HG03520 (cell line): ENCODE data around the gene ANO9.
"Not testable (repeated sequence)": the region's sequence is repeated elsewhere in the genome, so short reads cannot be mapped to it uniquely, and the experiment has no call there.

ENCODE experiments used
- ATAC-seq: cut with Tn5 transposase; IDR thresholded peaks from one replicate; pipeline ENCODE4 v1.9.1; 2021; ENCODE audit warnings: mild to moderate bottlenecking, moderate library complexity; ENCODE audit not compliant: unreplicated experiment

ANO9 gene

GRCh38 chr11:471468-472145, 29.8 kb upstream of the ANO9 start:
- ATAC-seq = no peak

- no peak for ATAC-seq
These were observed 28.1 kb upstream of the ANO9 start for GRCh38 chr11:469684-470560.

GRCh38 chr11:469026-469683, 27.3 kb upstream of the ANO9 start:
- ATAC-seq = not testable (repeated sequence)

- no peak for ATAC-seq
These were observed 26.7 kb upstream of the ANO9 start for GRCh38 chr11:468493-468892.

GRCh38 chr11:468036-468435, 26.2 kb upstream of the ANO9 start:
- no peak for ATAC-seq

GRCh38 chr11:465896-466530, 24.2 kb upstream of the ANO9 start:
- no peak for ATAC-seq

- no peak for ATAC-seq
These were observed 22.5 kb upstream of the ANO9 start for GRCh38 chr11:464316-464715.

GRCh38 chr11:462107-462890, 20.5 kb upstream of the ANO9 start:
- ATAC-seq = no peak

GRCh38 chr11:461626-462025, 19.8 kb upstream of the ANO9 start:
- no peak for ATAC-seq

- ATAC-seq = no peak
These were observed 18.8 kb upstream of the ANO9 start for GRCh38 chr11:460331-461199.

- no peak for ATAC-seq
These were observed 17.9 kb upstream of the ANO9 start for GRCh38 chr11:459511-460220.

GRCh38 chr11:457111-457760, 15.4 kb upstream of the ANO9 start:
- ATAC-seq = no peak

- no peak for ATAC-seq
These were observed 14.7 kb upstream of the ANO9 start for GRCh38 chr11:456533-456932.

GRCh38 chr11:455566-456147, 13.8 kb upstream of the ANO9 start:
- no peak for ATAC-seq

- no peak for ATAC-seq
These were observed 13.2 kb upstream of the ANO9 start for GRCh38 chr11:454801-455565.

- ATAC-seq = no peak
These were observed 12.2 kb upstream of the ANO9 start for GRCh38 chr11:454043-454442.

- ATAC-seq = no peak
These were observed 11.8 kb upstream of the ANO9 start for GRCh38 chr11:453564-453963.
